ENCODE data around the gene PRRT4. TPM values are rescaled to one million over a fixed set of nuclear protein-coding genes. Genes with fewer than 3 reads are reported as not detected.

The PRRT4 gene
- total and polyA plus RNA-seq, 2 of the 4 experiments (the other 2 are of a cell fraction), result not detected

DNA sequence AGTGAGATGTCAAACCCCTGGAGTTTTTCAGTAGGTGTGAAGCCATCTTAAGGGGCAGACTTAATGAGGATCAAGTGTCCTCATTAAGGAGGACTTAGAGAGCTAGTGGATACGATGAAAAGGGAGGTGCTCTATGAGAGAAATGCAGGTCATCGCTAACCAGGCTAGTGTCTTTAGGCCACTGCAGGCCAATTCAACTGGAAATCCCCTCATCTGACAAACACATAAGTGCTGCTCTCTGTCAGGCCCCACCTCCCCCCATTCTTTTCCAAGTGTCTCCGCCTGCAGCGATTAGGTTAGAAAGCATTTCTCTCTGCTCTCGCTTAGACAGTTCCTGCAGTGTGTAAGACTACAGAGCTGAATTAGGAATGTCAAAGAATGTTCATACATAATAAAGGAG lies 51.5 kb downstream of the PRRT4 start:
- Histone ChIP-seq H3K9me3 (ENCODE audit: control insufficient read depth, insufficient read depth, low read length) (no peaks in the 10 kb centered on the region), H3K9ac (ENCODE audit: low read depth, low read length) (no peak overlapping the region), H3K18ac (ENCODE audit: low read depth, low read length) (no peak overlapping the region), H3K4me3 (ENCODE audit: insufficient read depth, low read depth, low read length) (no peak overlapping the region), H3K27ac (ENCODE audit: insufficient read depth, low read length) (no peak overlapping the region), H3K4me2 (ENCODE audit: low read depth, low read length) (no peak overlapping the region), H4K8ac (ENCODE audit: low read depth in 2 of 2, low read length in 2 of 2) (no peak overlapping the region), H3K14ac (replicated peaks; ENCODE audit: low read depth, low read length) (no peak overlapping the region), H2AK9ac (replicated peaks; ENCODE audit: low read depth, low read length, poor library complexity) (no peak overlapping the region), H3K79me1 (ENCODE audit: low read depth in 1 of 2, low read length in 2 of 2) (no peaks in the 10 kb centered on the region; a peak in 2 of 4 replicates), H3K4me1 (ENCODE audit: control insufficient read depth, insufficient read depth, low read length) (no peaks in the 10 kb centered on the region), H2BK5ac (ENCODE audit: low read depth, low read length, poor library complexity, severe bottlenecking) (no peak overlapping the region), H3K56ac (ENCODE audit: extremely low read depth, insufficient read depth, low read length) (no peak overlapping the region), H4K91ac (ENCODE audit: insufficient read depth, low read depth, low read length) (no peak overlapping the region), H4K5ac (ENCODE audit: low read depth, low read length) (no peak overlapping the region), H2BK120ac (ENCODE audit: low read depth, low read length) (no peak overlapping the region), H2AK5ac (ENCODE audit: low read depth, low read length) (no peak overlapping the region), H4K20me1 (ENCODE audit: insufficient read depth, low read length) (no peaks in the 10 kb centered on the region), H3K23ac (ENCODE audit: low read depth, low read length) (no peak overlapping the region), H2BK15ac (ENCODE audit: low read depth, low read length) (no peak overlapping the region), H2BK20ac (ENCODE audit: low read depth, low read length) (no peak overlapping the region), H3K9me1 (ENCODE audit: insufficient read depth, low read length) (no peaks in the 10 kb centered on the region; the same call in 1 of the 2 replicates), H3K36me3 (ENCODE audit: control insufficient read depth, insufficient read depth, low read length) (peaks cover 45% of the 10 kb centered on the region), H3K4ac (ENCODE audit: low read depth, low read length) (no peak overlapping the region), H3K27me3 (ENCODE audit: control insufficient read depth, insufficient read depth, low read length) (no peaks in the 10 kb centered on the region), H2AFZ (replicated peaks; ENCODE audit: low read length, poor library complexity) (no peak overlapping the region)
- WGBS, 2 experiments (ENCODE audit: extremely low coverage in 2 of 2, insufficient read length in 1 of 2), result no CpG with 5 or more reads among the region's 5 CpGs
- no peak for ATAC-seq (ENCODE audit: low read depth)
- intact Hi-C loops (cut with micrococcal nuclease), result no loop called here
- TF ChIP-seq, protein P1, sequence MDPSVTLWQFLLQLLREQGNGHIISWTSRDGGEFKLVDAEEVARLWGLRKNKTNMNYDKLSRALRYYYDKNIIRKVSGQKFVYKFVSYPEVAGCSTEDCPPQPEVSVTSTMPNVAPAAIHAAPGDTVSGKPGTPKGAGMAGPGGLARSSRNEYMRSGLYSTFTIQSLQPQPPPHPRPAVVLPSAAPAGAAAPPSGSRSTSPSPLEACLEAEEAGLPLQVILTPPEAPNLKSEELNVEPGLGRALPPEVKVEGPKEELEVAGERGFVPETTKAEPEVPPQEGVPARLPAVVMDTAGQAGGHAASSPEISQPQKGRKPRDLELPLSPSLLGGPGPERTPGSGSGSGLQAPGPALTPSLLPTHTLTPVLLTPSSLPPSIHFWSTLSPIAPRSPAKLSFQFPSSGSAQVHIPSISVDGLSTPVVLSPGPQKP (IDR thresholded peaks at IDR 0.05; ENCODE audit: borderline replicate concordance, low read depth, low read length), result no peak
- no peak for TF ChIP-seq BHLHE40 (IDR thresholded peaks at IDR 0.05; ENCODE audit: low read depth, low read length)
- TF ChIP-seq NFE2L2 (IDR thresholded peaks at IDR 0.05; ENCODE audit: low read depth, low read length), result no peak
- no peak for TF ChIP-seq SMC3 (IDR thresholded peaks at IDR 0.05; ENCODE audit: low read depth, low read length)
- TF ChIP-seq POLR2A (IDR thresholded peaks at IDR 0.05; ENCODE audit: low read depth, low read length), result no peak
- no peak for TF ChIP-seq RFX5 (IDR thresholded peaks at IDR 0.05; ENCODE audit: low read depth, low read length)
- ChIA-PET POLR2A (ENCODE audit: unreplicated experiment) (no interaction called here), CTCF (interaction anchor here (0.6 kb wide), 1 partner anchor 1490 kb away, joined by 5 read pairs; no protein-coding TSS in a partner anchor)
- dilution Hi-C loops (cut with HindIII; ENCODE audit: low sequenced_read_pairs, unreplicated experiment), result no loop called here
- no peak for DNase-seq
- BruUV-seq (replicated peaks), result no TSS peak
- in situ Hi-C loops (cut with MboI; ENCODE audit: low sequenced_read_pairs), result no loop called here

Data from IMR-90 (cell line).